GM21423 (cell line): ENCODE results near the gene ATP8A2.
"Not testable (repeated sequence)": the region's sequence is repeated elsewhere in the genome, so short reads cannot be mapped to it uniquely, and the experiment has no call there.

Source experiments
- ATAC-seq: cut with Tn5 transposase; IDR thresholded peaks from one replicate; pipeline ENCODE4 v1.9.1; 2021; ENCODE audit warnings: mild to moderate bottlenecking, moderate library complexity; ENCODE audit not compliant: unreplicated experiment

The ATP8A2 gene

GRCh38 chr13:26052337-26052736 is 680.6 kb downstream of the ATP8A2 start:
- no peak for ATAC-seq

DNA sequence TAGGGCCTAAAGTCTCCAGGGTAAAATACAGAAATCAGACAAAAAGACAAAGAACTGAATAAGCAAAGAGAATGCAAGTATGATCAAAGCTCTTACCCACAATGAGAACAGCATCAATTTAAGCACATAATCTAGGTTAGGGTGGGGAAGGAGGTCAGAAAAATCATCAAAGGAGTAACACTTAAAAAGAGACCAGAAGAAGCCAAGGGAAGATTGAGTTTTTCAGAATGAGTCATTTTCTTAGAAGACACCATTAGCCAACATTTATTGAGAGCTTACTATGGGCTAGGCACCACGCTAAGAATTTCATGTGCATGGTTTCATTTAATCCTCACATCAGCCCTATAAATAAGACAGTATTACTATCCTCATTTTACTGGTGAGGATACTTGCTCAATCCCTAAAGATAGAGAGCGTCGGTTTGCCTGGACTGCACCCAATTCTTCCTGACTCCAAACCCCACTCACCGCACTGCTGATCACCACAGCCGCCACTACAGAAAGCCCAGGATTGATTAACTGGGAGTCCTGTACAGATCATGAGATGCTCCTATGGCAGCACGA is 681.7 kb downstream of the ATP8A2 start:
- ATAC-seq = no peak

- no peak for ATAC-seq
Observed at GRCh38 chr13:26054896-26055295, 683.1 kb downstream of the ATP8A2 start.

GRCh38 chr13:26058704-26059103 is 686.9 kb downstream of the ATP8A2 start:
- no peak for ATAC-seq

DNA sequence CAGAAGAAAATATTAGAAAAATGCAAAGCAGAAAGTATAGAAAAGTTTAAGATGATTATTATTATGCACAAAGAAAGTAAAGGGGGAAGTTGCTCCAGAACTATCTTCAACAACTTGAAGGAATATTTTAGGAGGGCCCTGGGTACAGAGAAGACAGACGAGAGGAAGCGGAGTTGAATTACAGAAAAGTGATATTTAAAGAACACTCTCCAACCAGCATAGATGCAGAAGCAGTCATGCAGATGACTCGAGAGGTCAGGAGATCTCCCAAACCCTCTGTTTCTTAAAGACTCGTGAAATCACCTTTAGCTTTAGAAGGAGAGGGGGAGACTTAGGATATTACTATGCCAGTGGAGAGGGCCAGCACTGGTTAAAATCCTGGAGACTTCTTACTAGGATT is 688.6 kb downstream of the ATP8A2 start:
- no peak for ATAC-seq

GRCh38 chr13:26061256-26061655 is 689.5 kb downstream of the ATP8A2 start:
- ATAC-seq = no peak

DNA sequence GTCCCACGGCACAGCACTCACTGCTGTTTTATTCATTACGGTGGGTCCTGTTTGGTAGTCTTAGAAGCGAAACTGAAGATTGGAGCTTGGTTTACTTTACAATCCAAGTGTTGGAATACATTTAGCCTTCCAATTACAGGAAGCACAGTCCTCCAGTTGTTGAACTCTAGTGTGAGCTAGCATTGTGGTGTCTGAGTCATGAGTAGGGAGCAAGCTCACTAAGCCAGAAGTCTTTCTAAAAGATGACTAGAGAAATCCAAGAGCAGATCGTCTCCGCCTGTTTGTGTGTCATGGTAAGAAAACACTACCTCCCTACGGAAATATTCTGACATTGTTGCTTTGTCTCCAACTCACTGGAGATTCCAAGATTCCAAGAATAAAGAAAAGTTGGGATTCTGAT is 690.2 kb downstream of the ATP8A2 start:
- ATAC-seq = no peak

DNA sequence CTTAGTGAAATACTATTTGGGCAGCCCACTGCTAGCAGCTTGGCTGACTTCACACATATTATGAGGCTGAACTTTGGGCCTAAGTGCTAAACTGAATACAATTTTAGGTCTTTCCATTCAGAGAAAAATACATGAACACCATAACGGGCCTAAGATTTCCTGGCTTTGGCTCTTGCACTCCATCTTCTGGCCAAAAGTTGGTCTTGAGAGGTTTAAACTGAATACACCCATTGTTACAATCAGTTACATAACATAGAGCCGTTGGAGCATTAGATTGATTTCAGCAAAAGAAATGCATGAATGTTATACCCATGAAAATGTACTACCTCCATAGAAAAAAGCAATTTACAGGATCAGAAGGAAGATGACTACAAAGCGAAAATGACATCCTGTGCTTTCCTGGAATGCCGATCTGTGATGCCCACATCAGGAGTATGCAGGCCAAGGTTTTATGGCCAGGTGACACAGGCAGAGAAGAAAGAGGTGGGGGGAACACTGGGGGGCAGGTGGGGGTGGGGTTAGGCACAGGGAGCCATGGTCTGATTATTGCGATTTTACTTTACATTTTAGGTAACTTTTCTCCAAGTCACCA is 691.2 kb downstream of the ATP8A2 start:
- ATAC-seq = no peak

GRCh38 chr13:26066492-26066891 is 694.7 kb downstream of the ATP8A2 start:
- ATAC-seq = not testable (repeated sequence)

- no peak for ATAC-seq
Observed at GRCh38 chr13:26067601-26068000, 695.8 kb downstream of the ATP8A2 start.

DNA sequence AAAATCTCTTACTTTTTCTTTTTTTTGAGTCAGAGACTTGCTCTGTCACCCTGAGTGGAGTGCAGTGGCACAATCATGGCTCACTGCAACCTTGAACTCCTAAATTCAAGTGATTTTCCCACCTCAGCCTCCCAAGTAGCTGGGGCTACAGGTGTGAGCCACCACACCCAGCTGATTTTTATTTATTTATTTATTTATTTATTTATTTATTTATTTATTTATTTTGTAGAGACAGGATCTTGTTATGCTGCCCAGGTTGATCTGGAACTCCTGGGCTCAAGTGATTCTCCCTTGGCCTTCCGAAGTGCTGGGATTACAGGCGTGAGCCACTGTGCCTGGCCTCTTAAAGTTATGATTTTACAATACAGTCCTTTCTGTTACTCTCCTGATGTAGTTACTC is 696.6 kb downstream of the ATP8A2 start:
- ATAC-seq = not testable (repeated sequence)

GRCh38 chr13:26069642-26070041 is 697.9 kb downstream of the ATP8A2 start:
- not testable (repeated sequence) for ATAC-seq

DNA sequence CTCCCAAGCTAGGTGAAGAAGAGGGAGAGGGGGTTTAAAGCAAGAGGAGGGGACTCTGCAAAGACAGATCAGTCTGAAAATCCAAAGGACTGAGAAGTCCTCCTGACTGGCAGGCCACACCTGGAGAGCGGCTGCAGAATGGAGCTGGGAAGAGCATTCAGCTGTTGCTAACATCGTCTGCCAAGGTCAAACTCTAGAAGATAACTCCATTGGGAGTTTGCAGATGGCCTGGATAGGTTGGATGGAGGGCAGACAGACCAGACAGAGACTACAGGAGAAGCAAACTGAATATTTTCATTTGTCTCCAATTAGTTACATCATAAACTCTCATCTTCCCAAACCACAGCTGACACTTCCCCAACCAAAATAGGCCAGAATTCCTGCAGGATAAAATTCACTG is 699.9 kb downstream of the ATP8A2 start:
- no peak for ATAC-seq

- not testable (repeated sequence) for ATAC-seq
Observed at GRCh38 chr13:26072335-26072734, 700.6 kb downstream of the ATP8A2 start.

- ATAC-seq = no peak
Observed at GRCh38 chr13:26074706-26075105, 702.9 kb downstream of the ATP8A2 start.
